HEK293 (cell line): ENCODE data around the gene ZNF385D.

ENCODE experiments used
- CTCF ChIP-seq: fragments of 450-650 bp; formaldehyde crosslinking; IDR thresholded peaks from 2 replicates; pipeline ENCODE4 v1.5.1; 2016; ENCODE audit warnings: missing biosample characterization, missing genetic modification characterization
- ELK4 ChIP-seq: IDR thresholded peaks from 2 replicates; pipeline ENCODE4 v1.6.1; 2011; ENCODE audit warnings: mild to moderate bottlenecking, low read depth, low read length, borderline replicate concordance
- GLIS2 ChIP-seq: fragments of 450-650 bp; formaldehyde crosslinking; IDR thresholded peaks from 2 replicates; pipeline ENCODE4 v1.5.1; 2016; ENCODE audit warnings: missing biosample characterization, missing genetic modification characterization
- PBX3 ChIP-seq: sonication (generic); formaldehyde crosslinking; IDR thresholded peaks from 2 replicates; pipeline ENCODE4 v1.8.1; 2022; ENCODE audit warnings: mild to moderate bottlenecking, moderate library complexity, missing genetic modification reagents
- ZNF10 ChIP-seq: fragments of 450-650 bp; formaldehyde crosslinking; IDR thresholded peaks from 2 replicates; pipeline ENCODE4 v1.5.1; 2017; ENCODE audit warnings: missing biosample characterization, missing genetic modification characterization
- ZNF24 ChIP-seq: fragments of 450-650 bp; formaldehyde crosslinking; IDR thresholded peaks from 2 replicates; pipeline ENCODE4 v1.5.1; 2016; ENCODE audit warnings: missing biosample characterization, missing genetic modification characterization
- ZNF292 ChIP-seq: fragments of 450-650 bp; formaldehyde crosslinking; IDR thresholded peaks from 2 replicates; pipeline ENCODE4 v1.5.1; 2016; ENCODE audit warnings: low read depth, missing biosample characterization, missing genetic modification characterization, borderline replicate concordance
- ZNF473 ChIP-seq: fragments of 450-650 bp; formaldehyde crosslinking; IDR thresholded peaks from 2 replicates; pipeline ENCODE4 v1.5.1; 2017; ENCODE audit warnings: missing biosample characterization, missing genetic modification characterization
- ZNF510 ChIP-seq: fragments of 450-650 bp; formaldehyde crosslinking; IDR thresholded peaks from 2 replicates; pipeline ENCODE4 v1.5.1; 2018; ENCODE audit warnings: mild to moderate bottlenecking, missing genetic modification characterization, missing biosample characterization; ENCODE audit not compliant: insufficient replicate concordance
- TF ChIP-seq, protein P1 (sequence below): fragments of 450-650 bp; formaldehyde crosslinking; IDR thresholded peaks from 2 replicates; pipeline ENCODE4 v1.5.1; 2016; ENCODE audit warnings: missing biosample characterization, missing genetic modification characterization
- TF ChIP-seq, protein P2 (sequence below): fragments of 450-650 bp; formaldehyde crosslinking; IDR thresholded peaks from 2 replicates; pipeline ENCODE4 v1.5.1; 2016; ENCODE audit warnings: missing biosample characterization, missing genetic modification characterization, borderline replicate concordance

GRCh38 chr3:21718161-21718765, 32.7 kb downstream of the ZNF385D start:
- TF ChIP-seq, protein P1, sequence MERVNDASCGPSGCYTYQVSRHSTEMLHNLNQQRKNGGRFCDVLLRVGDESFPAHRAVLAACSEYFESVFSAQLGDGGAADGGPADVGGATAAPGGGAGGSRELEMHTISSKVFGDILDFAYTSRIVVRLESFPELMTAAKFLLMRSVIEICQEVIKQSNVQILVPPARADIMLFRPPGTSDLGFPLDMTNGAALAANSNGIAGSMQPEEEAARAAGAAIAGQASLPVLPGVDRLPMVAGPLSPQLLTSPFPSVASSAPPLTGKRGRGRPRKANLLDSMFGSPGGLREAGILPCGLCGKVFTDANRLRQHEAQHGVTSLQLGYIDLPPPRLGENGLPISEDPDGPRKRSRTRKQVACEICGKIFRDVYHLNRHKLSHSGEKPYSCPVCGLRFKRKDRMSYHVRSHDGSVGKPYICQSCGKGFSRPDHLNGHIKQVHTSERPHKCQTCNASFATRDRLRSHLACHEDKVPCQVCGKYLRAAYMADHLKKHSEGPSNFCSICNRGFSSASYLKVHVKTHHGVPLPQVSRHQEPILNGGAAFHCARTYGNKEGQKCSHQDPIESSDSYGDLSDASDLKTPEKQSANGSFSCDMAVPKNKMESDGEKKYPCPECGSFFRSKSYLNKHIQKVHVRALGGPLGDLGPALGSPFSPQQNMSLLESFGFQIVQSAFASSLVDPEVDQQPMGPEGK: no peak
- TF ChIP-seq CTCF (tag by site-specific recombination) (no peak), ELK4 (no peak), ZNF473 (no peak), ZNF24 (tag by site-specific recombination) (no peak), PBX3 (no peak), ZNF10 (no peak), ZNF510 (tag by site-specific recombination) (no peak), ZNF292 (tag by site-specific recombination) (no peak), GLIS2 (tag by site-specific recombination) (no peak)
- TF ChIP-seq, protein P2, sequence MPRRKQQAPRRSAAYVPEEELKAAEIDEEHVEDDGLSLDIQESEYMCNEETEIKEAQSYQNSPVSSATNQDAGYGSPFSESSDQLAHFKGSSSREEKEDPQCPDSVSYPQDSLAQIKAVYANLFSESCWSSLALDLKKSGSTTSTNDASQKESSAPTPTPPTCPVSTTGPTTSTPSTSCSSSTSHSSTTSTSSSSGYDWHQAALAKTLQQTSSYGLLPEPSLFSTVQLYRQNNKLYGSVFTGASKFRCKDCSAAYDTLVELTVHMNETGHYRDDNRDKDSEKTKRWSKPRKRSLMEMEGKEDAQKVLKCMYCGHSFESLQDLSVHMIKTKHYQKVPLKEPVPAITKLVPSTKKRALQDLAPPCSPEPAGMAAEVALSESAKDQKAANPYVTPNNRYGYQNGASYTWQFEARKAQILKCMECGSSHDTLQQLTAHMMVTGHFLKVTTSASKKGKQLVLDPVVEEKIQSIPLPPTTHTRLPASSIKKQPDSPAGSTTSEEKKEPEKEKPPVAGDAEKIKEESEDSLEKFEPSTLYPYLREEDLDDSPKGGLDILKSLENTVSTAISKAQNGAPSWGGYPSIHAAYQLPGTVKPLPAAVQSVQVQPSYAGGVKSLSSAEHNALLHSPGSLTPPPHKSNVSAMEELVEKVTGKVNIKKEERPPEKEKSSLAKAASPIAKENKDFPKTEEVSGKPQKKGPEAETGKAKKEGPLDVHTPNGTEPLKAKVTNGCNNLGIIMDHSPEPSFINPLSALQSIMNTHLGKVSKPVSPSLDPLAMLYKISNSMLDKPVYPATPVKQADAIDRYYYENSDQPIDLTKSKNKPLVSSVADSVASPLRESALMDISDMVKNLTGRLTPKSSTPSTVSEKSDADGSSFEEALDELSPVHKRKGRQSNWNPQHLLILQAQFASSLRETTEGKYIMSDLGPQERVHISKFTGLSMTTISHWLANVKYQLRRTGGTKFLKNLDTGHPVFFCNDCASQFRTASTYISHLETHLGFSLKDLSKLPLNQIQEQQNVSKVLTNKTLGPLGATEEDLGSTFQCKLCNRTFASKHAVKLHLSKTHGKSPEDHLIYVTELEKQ (tag by site-specific recombination): no peak
